H1 (cell line): ENCODE data around the gene BCO1. TPM values are rescaled to one million over a fixed set of nuclear protein-coding genes. Genes with fewer than 3 reads are reported as not detected.

Experiments used
- CEBPB ChIP-seq: IDR thresholded peaks from 2 replicates; pipeline ENCODE4 v1.6.1; 2012; ENCODE audit warnings: low read depth, low read length
- polyA plus RNA-seq, 7 experiments: library from polyadenylated mRNA; depleted of rRNA in 3 of 7; stranded (reverse) in 5 of 7; unstranded in 2 of 7; fragments of >200 nt in 5 of 7; fragments of 200-250 nt in 2 of 7; gene quantifications; 1 replicate in 5 of 7; 2 replicates in 1 of 7; 4 replicates in 1 of 7; pipeline versions ENCODE4 v1.2.1 to v1.2.3, GENCODE V29; 2011 to 2013; ENCODE audit warnings: missing spikeins in 2 of 7, mixed read lengths in 2 of 7
- total RNA-seq: library from RNA; stranded (reverse); fragmentation: NEBNext Ultra II Directional; extraction: Animal tissue kit (Norgen Biotek cat#: 25700); gene quantifications from 2 replicates; pipeline ENCODE4 v1.2.1, GENCODE V29; 2021

Gene BCO1
- total and polyA plus RNA-seq, 2 of the 8 experiments (the other 6 are each of a cell fraction or from before 2014, with no cell fraction given) = 0.21 TPM; not detected in 1

DNA sequence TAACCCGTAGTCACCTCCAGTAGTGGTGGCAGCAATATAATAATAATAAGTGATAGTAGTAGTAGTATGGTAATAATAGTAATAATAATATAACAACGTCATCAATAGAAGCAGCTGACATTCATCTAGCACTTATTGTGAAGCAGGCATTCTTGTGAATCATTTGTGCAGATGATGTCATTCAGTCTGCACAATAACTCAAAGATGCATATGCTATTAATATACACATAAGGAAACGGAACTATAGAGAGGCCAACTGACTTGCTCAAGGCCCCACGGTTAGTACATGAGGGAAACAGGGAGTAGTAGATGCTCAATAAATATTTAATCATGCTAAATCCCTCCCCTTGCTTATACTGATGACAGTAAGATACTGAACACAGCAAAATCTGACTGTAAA is 40.9 kb downstream of the BCO1 start (continued):
- no peak for TF ChIP-seq CEBPB
